ENCODE results near the gene MEGF6.
"Not testable (repeated sequence)": the region's sequence is repeated elsewhere in the genome, so short reads cannot be mapped to it uniquely, and the experiment has no call there.

The MEGF6 gene

GRCh38 chr1:3590139-3590763 is 21.1 kb downstream of the MEGF6 start:
- DNase-seq = no peak

GRCh38 chr1:3588395-3588794 is 22.9 kb downstream of the MEGF6 start:
- DNase-seq = no peak

GRCh38 chr1:3586986-3587759 is 24.1 kb downstream of the MEGF6 start:
- no peak for DNase-seq

GRCh38 chr1:3585940-3586568 is 25.3 kb downstream of the MEGF6 start:
- DNase-seq = no peak

- DNase-seq = not testable (repeated sequence)
These were observed 25.9 kb downstream of the MEGF6 start for GRCh38 chr1:3585353-3585868.

GRCh38 chr1:3584915-3585314 is 26.4 kb downstream of the MEGF6 start:
- peak; percentile 13 to 24 for DNase-seq

GRCh38 chr1:3583751-3584150 is 27.6 kb downstream of the MEGF6 start:
- DNase-seq = not testable (repeated sequence)

- no peak for DNase-seq
These were observed 29.8 kb downstream of the MEGF6 start for GRCh38 chr1:3581296-3582036.

GRCh38 chr1:3580231-3580630 is 31.1 kb downstream of the MEGF6 start:
- DNase-seq = no peak

GRCh38 chr1:3579626-3580025 is 31.7 kb downstream of the MEGF6 start:
- DNase-seq = no peak

GRCh38 chr1:3578906-3579305 is 32.4 kb downstream of the MEGF6 start:
- no peak for DNase-seq

- no peak for DNase-seq
These were observed 32.9 kb downstream of the MEGF6 start for GRCh38 chr1:3578433-3578805.

GRCh38 chr1:3577711-3578432 is 33.4 kb downstream of the MEGF6 start:
- no peak for DNase-seq

- DNase-seq = no peak
These were observed 34.0 kb downstream of the MEGF6 start for GRCh38 chr1:3577300-3577699.

- DNase-seq = no peak
These were observed 35.3 kb downstream of the MEGF6 start for GRCh38 chr1:3575993-3576392.

GRCh38 chr1:3575515-3575914 is 35.8 kb downstream of the MEGF6 start:
- DNase-seq = not testable (repeated sequence)

- DNase-seq = no peak
These were observed 37.8 kb downstream of the MEGF6 start for GRCh38 chr1:3573500-3573899.

GRCh38 chr1:3572638-3573037 is 38.7 kb downstream of the MEGF6 start:
- not testable (repeated sequence) for DNase-seq

GRCh38 chr1:3571263-3571662 is 40.0 kb downstream of the MEGF6 start:
- DNase-seq = no peak

- no peak for DNase-seq
These were observed 41.0 kb downstream of the MEGF6 start for GRCh38 chr1:3570066-3570986.

- DNase-seq = no peak
These were observed 41.9 kb downstream of the MEGF6 start for GRCh38 chr1:3569436-3569835.
